Naive B cell (primary cell): Measurements from ENCODE around the gene PRMT7. TPM values are rescaled to one million over a fixed set of nuclear protein-coding genes. Genes with fewer than 3 reads are reported as not detected.

Experiments
- ATAC-seq, 2 donors: fragments of 150-1000 bp; cut with Tn5 transposase; 2 replicates each; pipeline ENCODE4 v1.10.0; 2021; ENCODE audit warnings: low read depth in 2 of 2, mild to moderate bottlenecking in 2 of 2, moderate library complexity in 2 of 2
- DNase-seq: peaks from one replicate; pipeline ENCODE4 v3.0.0; 2022
- H3K27ac Mint-ChIP-seq, 6 donors: one replicate each; pipeline ENCODE4 v1.8.0; 2020 to 2022; ENCODE audit warnings: mild to moderate bottlenecking in 6 of 6, mixed read lengths in 6 of 6, moderate library complexity in 5 of 6, inconsistent platforms in 2 of 6
- H3K27me3 Mint-ChIP-seq, 3 donors: one replicate each; pipeline ENCODE4 v1.8.0; 2021 to 2022; ENCODE audit warnings: mixed read lengths in 3 of 3, mild to moderate bottlenecking in 1 of 3
- H3K36me3 Mint-ChIP-seq, 2 donors: one replicate each; pipeline ENCODE4 v1.8.0; 2020 to 2022; ENCODE audit warnings: mixed read lengths in 2 of 2, inconsistent platforms in 1 of 2, mild to moderate bottlenecking in 1 of 2
- H3K4me1 Mint-ChIP-seq, 3 donors: one replicate each; pipeline ENCODE4 v1.8.0; 2020 to 2022; ENCODE audit warnings: mixed read lengths in 3 of 3, inconsistent platforms in 1 of 3, mild to moderate bottlenecking in 1 of 3, moderate library complexity in 1 of 3
- H3K4me3 Mint-ChIP-seq, 8 donors: one replicate each; pipeline ENCODE4 v1.8.0; 2020 to 2022; ENCODE audit warnings: mild to moderate bottlenecking in 8 of 8, mixed read lengths in 8 of 8, moderate library complexity in 8 of 8, inconsistent platforms in 2 of 8
- H3K9me3 Mint-ChIP-seq, 7 donors: one replicate each; pipeline ENCODE4 v1.8.0; 2020 to 2022; ENCODE audit warnings: mixed read lengths in 7 of 7, mild to moderate bottlenecking in 5 of 7, inconsistent platforms in 2 of 7, moderate library complexity in 1 of 7
- polyA plus RNA-seq, 6 donors: library from polyadenylated mRNA; unstranded; fragments of 300-500 nt; fragmentation: Illumina TruSeq; gene quantifications; one replicate each; pipeline ENCODE4 v1.2.3, GENCODE V29; 2021; ENCODE audit warnings: low read depth in 6 of 6

Gene PRMT7
- polyA plus RNA-seq, 6 donors from 2014 or later = 14.8 to 34.8 (median 23.1) TPM

- no peaks in the 10 kb centered on the region for H3K36me3 Mint-ChIP-seq
- peak overlapping the region in 5 of 6 donors; percentile 0 to 94 (median 72) for H3K27ac Mint-ChIP-seq
- peaks cover 14 to 26% (median 22%) of the 10 kb centered on the region in 3 donors for H3K4me1 Mint-ChIP-seq
- H3K4me3 Mint-ChIP-seq = peak overlapping the region in 2 of 8 donors; percentile 29 to 66
- ATAC-seq (no peak), DNase-seq (no peak)
- no peaks in the 10 kb centered on the region for H3K27me3 Mint-ChIP-seq
- H3K9me3 Mint-ChIP-seq = no peaks in the 10 kb centered on the region
Observed at GRCh38 chr16:68331879-68332410, 21.1 kb downstream of the PRMT7 start.

- peak overlapping the region in 3 of 6 donors; percentile 0 to 72 (median 36) for H3K27ac Mint-ChIP-seq
- no peaks in the 10 kb centered on the region for H3K27me3 Mint-ChIP-seq
- H3K4me3 Mint-ChIP-seq = peak overlapping the region in 5 of 8 donors; percentile 16 to 66 (median 33)
- H3K4me1 Mint-ChIP-seq = peaks cover 14 to 24% (median 22%) of the 10 kb centered on the region in 3 donors
- ATAC-seq (peak; percentile 69), DNase-seq (peak; percentile 28)
- H3K9me3 Mint-ChIP-seq = no peaks in the 10 kb centered on the region
- H3K36me3 Mint-ChIP-seq = peaks cover 0 to 4% of the 10 kb centered on the region in 2 donors
Observed at GRCh38 chr16:68332411-68333121, 21.7 kb downstream of the PRMT7 start.

GRCh38 chr16:68335175-68335574 lies 24.4 kb downstream of the PRMT7 start:
- peaks cover 11 to 16% (median 13%) of the 10 kb centered on the region in 3 donors for H3K4me1 Mint-ChIP-seq
- peak overlapping the region in 1 of 6 donors; percentile 85 for H3K27ac Mint-ChIP-seq
- peaks cover 8 to 22% of the 10 kb centered on the region in 2 donors for H3K36me3 Mint-ChIP-seq
- DNase-seq (no peak), ATAC-seq (no peak)
- no peaks in the 10 kb centered on the region for H3K9me3 Mint-ChIP-seq
- H3K27me3 Mint-ChIP-seq = no peaks in the 10 kb centered on the region
- H3K4me3 Mint-ChIP-seq = no peak overlapping the region

- peaks cover 17 to 32% of the 10 kb centered on the region in 2 donors for H3K36me3 Mint-ChIP-seq
- peaks cover 0 to 3% (median 0%) of the 10 kb centered on the region in 3 donors for H3K4me1 Mint-ChIP-seq
- ATAC-seq (no peak), DNase-seq (no peak)
- no peak overlapping the region for H3K4me3 Mint-ChIP-seq
- H3K27ac Mint-ChIP-seq = peak overlapping the region in 3 of 6 donors; percentile 37 to 97 (median 72)
- no peaks in the 10 kb centered on the region for H3K9me3 Mint-ChIP-seq
- no peaks in the 10 kb centered on the region for H3K27me3 Mint-ChIP-seq
Observed at GRCh38 chr16:68338326-68339119, 27.7 kb downstream of the PRMT7 start.

GRCh38 chr16:68339214-68339613 lies 28.4 kb downstream of the PRMT7 start:
- no peaks in the 10 kb centered on the region for H3K9me3 Mint-ChIP-seq
- ATAC-seq = no peak
- H3K4me3 Mint-ChIP-seq = no peak overlapping the region
- H3K4me1 Mint-ChIP-seq = peaks cover 0 to 3% (median 0%) of the 10 kb centered on the region in 3 donors
- H3K27ac Mint-ChIP-seq = no peak overlapping the region
- H3K36me3 Mint-ChIP-seq = peaks cover 18 to 32% of the 10 kb centered on the region in 2 donors
- no peaks in the 10 kb centered on the region for H3K27me3 Mint-ChIP-seq
- DNase-seq = no peak

DNA sequence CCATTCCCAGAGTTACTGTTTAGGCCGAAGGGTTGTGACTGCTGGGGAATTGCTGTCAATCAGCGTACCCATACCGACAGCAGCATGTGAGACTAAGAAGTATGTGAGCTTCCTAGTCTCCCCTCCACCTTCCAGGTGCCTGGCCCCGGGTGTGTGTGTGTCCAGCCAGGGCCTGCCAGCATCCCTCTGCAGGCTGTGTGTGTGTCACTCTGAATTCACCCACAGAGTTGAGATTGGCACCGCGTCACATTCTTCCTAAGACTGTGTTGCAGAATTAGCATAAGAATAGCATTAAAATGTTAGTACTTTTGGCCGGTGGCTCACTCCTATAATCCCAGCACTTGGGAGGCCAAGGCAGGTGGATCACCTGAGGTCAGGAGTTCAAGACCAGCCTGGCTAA lies 31.8 kb downstream of the PRMT7 start:
- no peaks in the 10 kb centered on the region for H3K27me3 Mint-ChIP-seq
- no peak for ATAC-seq
- no peaks in the 10 kb centered on the region for H3K9me3 Mint-ChIP-seq
- peaks cover 18 to 28% of the 10 kb centered on the region in 2 donors for H3K36me3 Mint-ChIP-seq
- H3K27ac Mint-ChIP-seq = no peak overlapping the region
- no peaks in the 10 kb centered on the region for H3K4me1 Mint-ChIP-seq
- DNase-seq = no peak
- H3K4me3 Mint-ChIP-seq = no peak overlapping the region

- Mint-ChIP-seq H3K27ac (no peak overlapping the region), H3K4me3 (no peak overlapping the region), H3K4me1 (no peaks in the 10 kb centered on the region), H3K9me3 (no peaks in the 10 kb centered on the region), H3K27me3 (no peaks in the 10 kb centered on the region), H3K36me3 (peaks cover 21 to 23% of the 10 kb centered on the region in 2 donors)
- DNase-seq = no peak
- ATAC-seq = no peak
Observed at GRCh38 chr16:68343137-68343536, 32.3 kb downstream of the PRMT7 start.

DNA sequence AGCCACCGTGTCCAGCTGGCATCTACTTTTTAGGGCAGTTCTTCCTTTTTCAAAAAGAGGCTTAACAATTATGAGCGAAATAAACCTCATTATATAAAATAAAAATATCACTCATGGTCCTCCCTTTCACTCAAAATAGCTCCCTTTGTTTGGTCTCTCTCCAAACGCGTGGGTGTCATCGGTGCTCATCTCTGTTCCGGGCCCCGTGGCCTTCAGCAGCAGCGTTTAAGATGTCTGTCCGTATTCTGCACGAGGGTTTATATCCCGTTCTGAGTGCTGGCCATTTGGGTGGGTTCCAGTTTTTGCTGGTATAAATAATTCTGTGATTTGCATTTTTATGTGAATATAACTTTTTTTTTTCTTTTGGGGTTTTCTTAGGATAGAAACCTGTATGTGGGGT lies 33.4 kb downstream of the PRMT7 start:
- H3K4me1 Mint-ChIP-seq = no peaks in the 10 kb centered on the region
- no peaks in the 10 kb centered on the region for H3K27me3 Mint-ChIP-seq
- peak overlapping the region in 1 of 6 donors; percentile 15 for H3K27ac Mint-ChIP-seq
- no peak for ATAC-seq
- H3K9me3 Mint-ChIP-seq = no peaks in the 10 kb centered on the region
- peaks cover 24 to 26% of the 10 kb centered on the region in 2 donors for H3K36me3 Mint-ChIP-seq
- DNase-seq = no peak
- no peak overlapping the region for H3K4me3 Mint-ChIP-seq

- Mint-ChIP-seq H3K36me3 (peaks cover 18 to 22% of the 10 kb centered on the region in 2 donors), H3K4me3 (no peak overlapping the region), H3K9me3 (no peaks in the 10 kb centered on the region), H3K4me1 (no peaks in the 10 kb centered on the region), H3K27ac (no peak overlapping the region), H3K27me3 (no peaks in the 10 kb centered on the region)
- no peak for ATAC-seq
- DNase-seq = no peak
Observed at GRCh38 chr16:68345351-68345810, 34.6 kb downstream of the PRMT7 start.

GRCh38 chr16:68345958-68346635 lies 35.3 kb downstream of the PRMT7 start:
- DNase-seq = no peak
- Mint-ChIP-seq H3K4me1 (no peaks in the 10 kb centered on the region), H3K4me3 (no peak overlapping the region), H3K27me3 (no peaks in the 10 kb centered on the region), H3K36me3 (peaks cover 17 to 18% of the 10 kb centered on the region in 2 donors), H3K27ac (peak overlapping the region in 2 of 6 donors; percentile 18 to 39), H3K9me3 (no peaks in the 10 kb centered on the region)
- no peak for ATAC-seq

GRCh38 chr16:68346892-68347480 lies 36.2 kb downstream of the PRMT7 start:
- no peak for ATAC-seq
- peaks cover 17 to 26% of the 10 kb centered on the region in 2 donors for H3K36me3 Mint-ChIP-seq

DNA sequence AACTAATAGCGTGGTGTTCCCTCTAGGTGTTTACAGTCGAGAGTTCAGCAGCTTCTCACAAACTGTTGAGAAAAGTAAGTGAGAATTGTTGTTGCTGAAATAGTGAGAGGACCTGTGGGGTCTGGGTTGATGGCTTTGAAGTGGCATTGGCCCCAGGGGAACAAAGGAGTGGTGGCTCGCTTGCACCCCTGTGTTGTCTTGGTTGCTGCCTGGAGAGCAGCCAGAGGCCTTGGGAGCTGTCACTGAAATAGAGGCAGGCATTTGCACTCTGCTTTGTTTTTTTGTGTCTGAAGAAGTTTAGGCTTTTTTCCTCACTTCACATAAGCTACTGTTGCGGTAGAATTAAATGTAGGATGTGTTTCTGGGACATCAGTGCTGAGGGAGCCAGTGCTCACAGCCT lies 36.8 kb downstream of the PRMT7 start:
- H3K4me1 Mint-ChIP-seq = no peaks in the 10 kb centered on the region
- no peaks in the 10 kb centered on the region for H3K9me3 Mint-ChIP-seq
- H3K36me3 Mint-ChIP-seq = peaks cover 17 to 31% of the 10 kb centered on the region in 2 donors
- ATAC-seq (no peak), DNase-seq (no peak)
- no peak overlapping the region for H3K4me3 Mint-ChIP-seq
- H3K27me3 Mint-ChIP-seq = no peaks in the 10 kb centered on the region
- no peak overlapping the region for H3K27ac Mint-ChIP-seq

More at GRCh38 chr16:68346892-68347480, 36.2 kb downstream of the PRMT7 start:
- DNase-seq = no peak
- H3K27me3 Mint-ChIP-seq = no peaks in the 10 kb centered on the region
- no peak overlapping the region for H3K4me3 Mint-ChIP-seq
- H3K27ac Mint-ChIP-seq = peak overlapping the region in 1 of 6 donors; percentile 81
- H3K9me3 Mint-ChIP-seq = no peaks in the 10 kb centered on the region
- no peaks in the 10 kb centered on the region for H3K4me1 Mint-ChIP-seq
